ENCODE data around the gene CCDC57. TPM values are rescaled to one million over a fixed set of nuclear protein-coding genes. Genes with fewer than 3 reads are reported as not detected.
"Not testable (repeated sequence)": the region's sequence is repeated elsewhere in the genome, so short reads cannot be mapped to it uniquely, and the experiment has no call there.

CCDC57 gene
- total RNA-seq, 2 donors from 2014 or later, result 24.5 to 46.1 TPM

DNA sequence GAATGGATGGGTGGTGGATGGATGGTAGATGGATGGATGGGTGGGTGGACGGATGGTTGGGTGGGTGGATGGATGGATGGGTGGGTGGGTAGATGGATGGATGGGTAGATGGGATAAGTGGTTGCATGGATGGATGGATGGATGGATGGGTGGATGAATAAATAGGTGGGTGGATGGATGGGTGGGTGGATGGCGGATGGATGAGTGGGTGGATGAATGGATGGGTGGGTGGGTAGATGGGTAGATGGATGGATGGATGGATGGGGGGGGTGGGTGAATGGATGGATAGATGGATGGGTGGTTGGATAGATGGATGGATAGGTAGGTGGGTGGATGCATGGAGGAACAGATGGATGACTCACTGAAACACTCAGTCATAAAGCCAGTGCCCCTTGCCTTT lies 63.6 kb downstream of the CCDC57 start:
- Histone ChIP-seq H3K27ac (no peak overlapping the region), H3K27me3 (no peaks in the 10 kb centered on the region), H3K9me3 (no peaks in the 10 kb centered on the region), H3K4me3 (no peak overlapping the region), H3K4me1 (no peaks in the 10 kb centered on the region), H3K36me3 (no peaks in the 10 kb centered on the region), H3K9ac (ENCODE audit: low read depth in 2 of 2, low read length in 2 of 2) (no peak overlapping the region)
- DNase-seq, result no peak
- TF ChIP-seq CTCF (IDR thresholded peaks at IDR 0.05), result no peak
- intact Hi-C loops (cut with DNase I), result loop anchor here (2.0 kb wide), 1 partner anchor 118 kb away; the partner anchor contains the start of gene RAC3

- Histone ChIP-seq H3K9me3 (no peaks in the 10 kb centered on the region), H3K4me1 (no peaks in the 10 kb centered on the region), H3K9ac (ENCODE audit: low read depth in 2 of 2, low read length in 2 of 2) (no peak overlapping the region), H3K27ac (no peak overlapping the region), H3K27me3 (no peaks in the 10 kb centered on the region), H3K4me3 (no peak overlapping the region), H3K36me3 (no peaks in the 10 kb centered on the region)
- DNase-seq, result no peak
- intact Hi-C loops (cut with DNase I), result loop anchor here (2.0 kb wide), 1 partner anchor 117 kb away; the partner anchor contains the start of gene RAC3
- TF ChIP-seq CTCF (IDR thresholded peaks at IDR 0.05), result no peak
Observed at GRCh38 chr17:82148011-82148410, 64.6 kb downstream of the CCDC57 start.

- H3K27me3 ChIP-seq, result no peaks in the 10 kb centered on the region
- TF ChIP-seq CTCF (IDR thresholded peaks at IDR 0.05), result no peak
- H3K4me1 ChIP-seq, result no peaks in the 10 kb centered on the region
- no peak for DNase-seq
- intact Hi-C loops (cut with DNase I), result no loop called here
- no peaks in the 10 kb centered on the region for H3K36me3 ChIP-seq
- no peaks in the 10 kb centered on the region for H3K9me3 ChIP-seq
- H3K4me3 ChIP-seq, result no peak overlapping the region
- H3K27ac ChIP-seq, result no peak overlapping the region
- H3K9ac ChIP-seq (ENCODE audit: low read depth in 2 of 2, low read length in 2 of 2), result no peak overlapping the region
Observed at GRCh38 chr17:82146663-82147654, 65.7 kb downstream of the CCDC57 start.

GRCh38 chr17:82145550-82146155 lies 67.0 kb downstream of the CCDC57 start:
- DNase-seq, result no peak
- Histone ChIP-seq H3K9ac (ENCODE audit: low read depth in 2 of 2, low read length in 2 of 2) (no peak overlapping the region), H3K4me1 (no peaks in the 10 kb centered on the region), H3K9me3 (no peaks in the 10 kb centered on the region), H3K27ac (no peak overlapping the region), H3K36me3 (no peaks in the 10 kb centered on the region), H3K27me3 (no peaks in the 10 kb centered on the region), H3K4me3 (no peak overlapping the region)
- intact Hi-C loops (cut with DNase I), result no loop called here
- no peak for TF ChIP-seq CTCF (IDR thresholded peaks at IDR 0.05)

DNA sequence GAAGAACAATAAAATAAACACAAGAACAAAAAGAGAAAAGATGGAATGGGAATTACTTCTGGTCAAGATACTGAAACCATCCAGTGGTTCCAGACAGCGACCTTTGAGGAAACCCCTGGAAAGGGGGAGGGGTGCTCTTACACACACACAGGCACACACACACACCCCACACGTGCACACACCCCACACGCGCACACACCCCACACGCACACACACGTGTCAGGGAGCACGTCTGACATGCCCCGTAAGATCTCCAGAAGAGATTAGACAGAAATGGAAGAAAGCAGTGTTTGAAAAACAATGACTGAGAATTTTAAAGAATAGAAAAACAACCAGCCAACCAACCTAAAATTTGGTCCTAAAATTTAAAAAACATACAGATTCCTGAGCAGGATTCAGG lies 69.3 kb downstream of the CCDC57 start:
- no peak overlapping the region for H3K9ac ChIP-seq (ENCODE audit: low read depth in 2 of 2, low read length in 2 of 2)
- intact Hi-C loops (cut with DNase I), result no loop called here
- H3K9me3 ChIP-seq, result no peaks in the 10 kb centered on the region
- no peaks in the 10 kb centered on the region for H3K4me1 ChIP-seq
- H3K27me3 ChIP-seq, result no peaks in the 10 kb centered on the region
- no peak overlapping the region for H3K4me3 ChIP-seq
- H3K36me3 ChIP-seq, result no peaks in the 10 kb centered on the region
- H3K27ac ChIP-seq, result no peak overlapping the region
- no peak for DNase-seq
- no peak for TF ChIP-seq CTCF (IDR thresholded peaks at IDR 0.05)

- intact Hi-C loops (cut with DNase I); H3K4me3 ChIP-seq; H3K9me3 ChIP-seq; H3K27me3 ChIP-seq; DNase-seq; H3K9ac ChIP-seq (ENCODE audit: low read depth in 2 of 2, low read length in 2 of 2); H3K4me1 ChIP-seq; H3K27ac ChIP-seq; H3K36me3 ChIP-seq: not testable (repeated sequence)
Observed at GRCh38 chr17:82139961-82140360, 72.7 kb downstream of the CCDC57 start.
